Erythroblast (primary cell): ENCODE data around the gene ZSWIM5.
A peak's percentile ranks its signal among the peaks of the same experiment; 100 is the strongest.
"Not testable (repeated sequence)": the region's sequence is repeated elsewhere in the genome, so short reads cannot be mapped to it uniquely, and the experiment has no call there.

Experiments
- DNase-seq, 2 experiments: peaks; one replicate each; lab custom pipeline; 2025; lab: John Stamatoyannopoulos, UW
- GATA1 ChIP-seq: IDR thresholded peaks from 2 replicates; pipeline ENCODE4 v1.6.1; 2011; ENCODE audit warnings: low read depth, mild to moderate bottlenecking, control low read depth, low read length, moderate library complexity
- POLR2A ChIP-seq: IDR thresholded peaks from 2 replicates; pipeline ENCODE4 v1.6.1; 2011; ENCODE audit warnings: mild to moderate bottlenecking, low read length

The ZSWIM5 gene

DNA sequence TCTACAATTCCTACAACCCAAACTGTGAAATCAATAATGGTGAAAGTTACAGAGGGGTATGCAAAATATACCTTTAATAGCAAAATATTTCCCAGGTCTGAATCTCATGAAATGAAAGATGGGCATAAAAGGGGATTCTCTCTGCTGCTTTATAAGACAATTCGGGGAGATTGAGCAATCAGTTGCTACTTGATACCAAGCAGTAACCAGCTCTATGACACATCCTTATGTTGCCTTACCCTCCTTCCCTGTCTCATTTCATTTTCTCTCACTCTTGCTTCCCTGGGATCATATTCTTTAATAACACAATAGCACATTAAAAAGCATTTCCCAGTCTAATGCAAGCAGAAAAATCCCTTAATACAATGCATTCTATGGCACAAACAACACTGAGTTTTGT, 29.0 kb downstream of the ZSWIM5 start:
- no peak for DNase-seq
- TF ChIP-seq GATA1: no peak
- TF ChIP-seq POLR2A: no peak

GRCh38 chr1:45172764-45173163, 33.6 kb downstream of the ZSWIM5 start:
- DNase-seq: no peak
- no peak for TF ChIP-seq GATA1
- TF ChIP-seq POLR2A: no peak

- no peak for TF ChIP-seq POLR2A
- TF ChIP-seq GATA1: no peak
- DNase-seq: no peak
These were observed 34.4 kb downstream of the ZSWIM5 start for GRCh38 chr1:45172005-45172404.

DNA sequence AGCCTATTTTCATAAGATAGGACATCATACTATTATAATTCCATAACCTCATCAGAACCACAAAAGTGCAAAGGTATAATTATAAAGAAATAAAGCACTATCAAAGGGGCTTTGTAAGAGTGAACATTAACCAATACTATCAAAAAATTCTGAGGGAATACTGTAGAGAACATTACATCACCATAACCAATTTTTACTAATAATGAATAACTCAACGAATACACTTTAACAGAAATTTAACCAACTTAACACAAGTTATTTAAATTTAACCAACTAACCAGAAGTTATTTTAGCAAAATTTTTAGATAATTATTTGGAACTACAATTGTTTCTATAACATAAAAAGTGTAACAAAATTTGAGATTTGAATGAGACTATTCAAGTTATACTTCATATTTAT, 34.8 kb downstream of the ZSWIM5 start:
- DNase-seq: no peak
- TF ChIP-seq GATA1 (no peak), POLR2A (no peak)

DNA sequence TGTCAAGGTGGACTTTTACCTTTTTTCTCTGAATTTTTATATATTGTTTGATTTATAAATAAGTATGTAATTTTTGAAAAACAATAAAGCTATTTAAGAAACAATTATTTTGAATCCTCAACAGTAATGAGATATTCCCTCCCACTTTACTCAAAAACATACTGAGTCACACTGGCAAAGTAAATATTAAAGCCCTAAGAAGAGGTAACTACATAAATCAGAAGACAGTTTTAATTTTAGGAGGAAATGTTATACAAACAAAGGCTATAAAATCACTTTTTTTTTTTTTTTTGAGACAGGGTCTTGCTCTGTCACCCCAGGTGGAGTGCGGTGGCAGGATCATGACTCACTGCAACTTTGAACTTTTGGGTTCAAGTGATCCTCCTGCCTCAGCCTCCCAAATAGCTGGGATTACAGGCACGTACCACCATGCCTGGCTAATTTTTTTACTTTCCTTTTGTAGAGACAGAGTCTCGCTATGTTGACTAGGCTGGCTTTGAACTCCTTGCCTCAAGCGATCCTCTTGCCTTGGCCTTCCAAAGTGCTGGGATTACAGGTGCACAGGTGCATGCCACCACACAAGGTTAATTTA, 36.2 kb downstream of the ZSWIM5 start:
- no peak for DNase-seq
- TF ChIP-seq POLR2A (no peak), GATA1 (no peak)

- DNase-seq: not testable (repeated sequence)
These were observed 38.5 kb downstream of the ZSWIM5 start for GRCh38 chr1:45167947-45168346.

DNA sequence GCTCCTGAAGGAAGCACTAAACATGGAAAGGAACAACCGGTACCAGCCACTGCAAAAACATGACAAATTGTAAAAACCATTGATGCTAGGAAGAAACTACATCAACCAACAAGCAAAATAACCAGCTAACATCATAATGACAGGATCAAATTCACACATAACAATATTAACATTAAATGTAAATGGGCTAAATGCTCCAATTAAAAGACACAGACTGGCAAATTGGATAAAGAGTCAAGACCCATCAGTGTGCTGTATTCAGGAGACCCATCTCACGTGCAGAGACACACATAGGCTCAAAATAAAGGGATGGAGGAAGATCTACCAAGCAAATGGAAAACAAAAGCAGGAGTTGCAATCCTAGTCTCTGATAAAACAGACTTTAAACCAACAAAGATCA, 42.1 kb downstream of the ZSWIM5 start:
- DNase-seq: not testable (repeated sequence)

DNA sequence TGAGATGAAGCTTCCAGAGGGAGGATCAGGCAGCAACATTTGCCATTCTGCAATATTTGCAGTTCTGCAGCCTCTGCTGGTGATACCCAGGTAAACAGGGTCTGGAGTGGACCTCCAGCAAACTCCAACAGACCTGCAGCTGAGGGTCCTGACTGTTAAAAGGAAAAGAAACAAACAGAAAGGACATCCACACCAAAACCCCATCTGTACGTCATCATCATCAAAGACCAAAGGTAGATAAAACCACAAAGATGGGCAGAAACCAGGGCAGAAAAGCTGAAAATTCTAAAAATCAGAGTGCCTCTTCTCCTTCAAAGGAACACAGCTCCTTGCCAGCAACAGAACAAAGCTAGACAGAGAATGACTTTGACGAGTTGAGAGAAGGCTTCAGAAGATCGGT, 43.3 kb downstream of the ZSWIM5 start:
- DNase-seq: not testable (repeated sequence)

- not testable (repeated sequence) for DNase-seq
These were observed 44.1 kb downstream of the ZSWIM5 start for GRCh38 chr1:45162041-45163035.

DNA sequence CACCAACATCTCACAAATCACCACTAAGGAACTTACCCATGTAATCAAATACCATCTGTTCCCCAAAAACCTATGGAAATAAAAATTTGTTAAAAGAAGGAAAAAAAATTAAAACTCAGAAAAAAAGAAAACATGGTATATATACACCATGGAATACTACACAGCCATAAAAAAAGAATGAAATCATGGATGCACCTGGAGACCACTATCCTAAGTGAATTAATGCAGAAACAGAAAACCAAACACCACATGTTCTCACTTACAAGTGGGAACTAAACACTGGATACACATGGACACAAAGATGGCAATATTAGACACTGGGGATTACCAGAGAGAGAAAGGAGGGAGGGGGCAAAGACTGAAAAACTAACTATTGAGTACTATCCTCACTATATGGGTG, 50.4 kb downstream of the ZSWIM5 start:
- no peak for DNase-seq
- no peak for TF ChIP-seq POLR2A

- DNase-seq: no peak
- TF ChIP-seq GATA1 (no peak), POLR2A (no peak)
These were observed 51.0 kb downstream of the ZSWIM5 start for GRCh38 chr1:45155423-45155822.

GRCh38 chr1:45152126-45152525, 54.3 kb downstream of the ZSWIM5 start:
- TF ChIP-seq GATA1: no peak
- no peak for TF ChIP-seq POLR2A
- DNase-seq: peak; percentile 44 to 46

DNA sequence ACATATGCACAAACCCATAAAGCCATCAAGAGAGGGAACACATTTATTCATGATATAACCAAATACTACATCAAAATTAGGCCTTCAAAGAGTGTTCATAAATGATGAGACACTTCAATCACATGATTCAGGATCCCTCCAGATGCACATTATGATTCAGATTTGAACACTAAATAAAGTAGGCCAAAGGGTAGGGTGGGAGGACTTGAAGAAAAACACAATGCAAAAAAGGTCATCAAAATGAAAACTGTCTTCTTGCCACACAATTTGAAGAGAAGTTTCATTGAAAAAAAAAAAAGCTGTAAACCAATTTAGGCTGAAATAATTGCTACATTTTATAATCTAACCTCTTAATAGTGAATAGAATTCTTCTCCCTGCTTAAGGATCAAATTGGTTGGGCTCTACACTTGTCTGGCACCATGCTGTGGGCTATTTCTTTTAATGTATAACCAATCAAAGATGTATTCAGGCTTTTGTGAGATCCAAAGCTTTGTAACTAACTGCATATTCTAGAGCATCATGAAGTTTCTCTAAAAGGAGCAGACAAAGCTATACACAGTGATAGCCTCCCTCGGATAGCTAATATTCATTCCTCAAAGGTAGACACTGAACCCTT, 58.1 kb downstream of the ZSWIM5 start:
- no peak for TF ChIP-seq POLR2A
- TF ChIP-seq GATA1: no peak

GRCh38 chr1:45146833-45147232, 59.6 kb downstream of the ZSWIM5 start:
- no peak for DNase-seq
- TF ChIP-seq GATA1 (no peak), POLR2A (no peak)

More for the DNA sequence above, 58.1 kb downstream of the ZSWIM5 start:
- DNase-seq: no peak
